Transverse colon (tissue), 4 donors: ENCODE measurements around the gene MGMT. TPM values are rescaled to one million over a fixed set of nuclear protein-coding genes. Genes with fewer than 3 reads are reported as not detected.

Experiments used
- DNase-seq: peaks from one replicate; pipeline ENCODE4 v3.0.0-alpha.2; 2019
- H3K27ac ChIP-seq, 4 donors: fragments of 200-600 bp; sonication (generic); 2 replicates each; pipeline ENCODE4 v1.5.1; 2016 to 2018; ENCODE audit warnings: inconsistent platforms in 4 of 4
- H3K27me3 ChIP-seq: fragments of 200-600 bp; sonication (generic); 2 replicates; pipeline ENCODE4 v1.5.1; 2017; ENCODE audit warnings: inconsistent platforms
- H3K36me3 ChIP-seq, 4 donors: fragments of 200-600 bp; sonication (generic); 2 replicates each; pipeline ENCODE4 v1.5.1; 2017 to 2019; ENCODE audit warnings: inconsistent platforms in 4 of 4
- H3K4me1 ChIP-seq, 4 donors: fragments of 200-600 bp; sonication (generic); 2 replicates each; pipeline ENCODE4 v1.5.1; 2017 to 2020; ENCODE audit warnings: inconsistent platforms in 4 of 4
- H3K4me3 ChIP-seq, 4 donors: fragments of 200-600 bp; sonication (generic); 1 replicate in 1 of 4; 2 replicates in 3 of 4; pipeline versions ENCODE4 v1.5.1 to v1.6.1; 2017 to 2019; ENCODE audit warnings: inconsistent platforms in 4 of 4
- H3K9me3 ChIP-seq, 2 donors: fragments of 200-600 bp; sonication (generic); 2 replicates each; pipeline ENCODE4 v1.5.1; 2017 to 2019; ENCODE audit warnings: inconsistent platforms in 2 of 2
- CTCF ChIP-seq, 5 experiments: fragments of 200-600 bp in 3 of 5; fragments of 450-650 bp in 2 of 5; sonication (generic) in 3 of 5; IDR thresholded peaks; 1 replicate in 2 of 5; 2 replicates in 3 of 5; pipeline ENCODE4 v1.5.1; 2016 to 2017; ENCODE audit warnings: antibody characterized with exemption in 5 of 5, inconsistent platforms in 3 of 5, mild to moderate bottlenecking in 2 of 5, moderate library complexity in 1 of 5
- EP300 ChIP-seq: sonication (generic); formaldehyde crosslinking; IDR thresholded peaks from one replicate; pipeline ENCODE4 v1.6.1; 2017; ENCODE audit warnings: antibody characterized with exemption, low read depth
- POLR2A ChIP-seq: fragments of 450-650 bp; IDR thresholded peaks from one replicate; pipeline ENCODE4 v1.6.1; 2016; ENCODE audit warnings: antibody characterized with exemption, mild to moderate bottlenecking, moderate library complexity
- POLR2AphosphoS5 ChIP-seq, 3 donors: sonication (generic); formaldehyde crosslinking; IDR thresholded peaks; one replicate each; pipeline ENCODE4 v1.6.1; 2016; ENCODE audit warnings: antibody characterized with exemption in 3 of 3
- WGBS, 2 donors: methylation state at CpG; one replicate each; pipeline ENCODE4 v1.1.5; 2018; ENCODE audit warnings: low coverage in 1 of 2; 5-methylcytosine and 5-hydroxymethylcytosine counted together
- in situ Hi-C, 4 donors: fragments of 200-750 bp; cut with MboI; loops; one replicate each; pipeline versions ENCODE4 v1.15.0 to v1.15.1; 2017; ENCODE audit warnings: low sequenced_read_pairs in 3 of 4, low pct_ligation_motif_present in 1 of 4, low pct_unique_long_range_greater_than_20kb in 1 of 4
- intact Hi-C: fragments of 100-400 bp; cut with DNase I; formaldehyde crosslinking; loops from one replicate; pipeline ENCODE4 v1.15.1; 2023; ENCODE audit warnings: low total_unique reads
- total RNA-seq, 4 donors: library from RNA; depleted of rRNA; stranded (reverse); fragments of >200 nt; gene quantifications; one replicate each; pipeline ENCODE4 v1.1.0, GENCODE V29; 2016

The MGMT gene
- total RNA-seq, 4 donors from 2014 or later: 6.6 to 28.9 (median 14.0) TPM

DNA sequence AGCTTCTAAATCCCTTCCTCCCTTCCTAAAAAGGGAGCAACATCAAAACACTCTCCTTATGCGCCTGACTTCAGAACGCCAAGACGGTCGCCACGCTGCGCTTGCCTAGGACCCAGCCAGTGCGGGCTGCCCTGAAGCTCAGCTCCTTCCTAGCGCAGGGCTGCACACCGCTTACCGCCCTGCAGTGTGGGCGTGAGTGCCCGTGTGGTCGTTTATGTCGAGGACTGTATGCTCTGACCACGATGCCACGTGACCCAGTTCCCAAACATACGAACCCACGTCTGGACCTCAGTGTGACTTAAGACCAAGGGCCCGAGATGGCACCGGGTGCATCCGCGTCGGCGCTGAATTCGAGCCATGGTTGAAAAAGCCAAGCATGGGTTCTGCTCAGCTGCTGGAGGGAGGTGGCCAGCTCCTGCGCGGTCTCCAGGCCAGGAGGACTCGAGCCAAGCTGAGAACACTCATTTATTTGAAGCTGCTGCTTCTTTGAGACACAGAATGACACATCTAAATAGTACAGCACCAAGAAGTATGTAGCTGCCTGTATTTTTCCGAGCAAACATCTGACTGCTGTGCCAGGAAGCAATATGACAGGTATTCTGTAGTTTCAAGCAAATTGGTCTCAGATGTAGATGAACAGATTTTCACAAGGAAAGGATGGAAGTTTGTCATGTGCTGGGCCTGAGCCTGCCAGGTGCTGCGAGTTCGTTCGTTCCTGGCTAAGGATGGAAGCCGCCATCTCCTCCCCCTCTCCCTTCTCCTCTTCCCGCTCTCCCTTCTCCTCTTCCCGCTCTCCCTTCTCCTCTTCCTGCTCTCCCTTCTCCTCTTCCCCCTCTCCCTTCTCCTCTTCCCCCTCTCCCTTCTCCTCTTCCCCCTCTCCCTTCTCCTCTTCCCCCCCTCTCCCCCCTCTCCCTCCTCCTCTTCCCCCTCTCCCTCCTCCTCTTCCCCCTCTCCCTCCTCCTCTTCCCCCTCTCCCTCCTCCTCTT, 312.4 kb downstream of the MGMT start:
- H3K27me3 ChIP-seq: no peaks in the 10 kb centered on the region

GRCh38 chr10:129780198-129780597, 313.2 kb downstream of the MGMT start:
- intact Hi-C loops: no loop called here

More for the DNA sequence above, 312.4 kb downstream of the MGMT start:
- Histone ChIP-seq H3K4me1 (no peaks in the 10 kb centered on the region), H3K27ac (no peak overlapping the region), H3K4me3 (no peak overlapping the region), H3K36me3 (no peaks in the 10 kb centered on the region), H3K9me3 (no peaks in the 10 kb centered on the region)
- TF ChIP-seq CTCF (IDR thresholded peaks at IDR 0.05): no peak
- TF ChIP-seq POLR2A: no peak
- no peak for TF ChIP-seq POLR2AphosphoS5 (IDR thresholded peaks at IDR 0.05)
- no peak for TF ChIP-seq EP300
- no peak for DNase-seq
- WGBS, 2 donors: 84 to 100% methylated on average over 6 to 35 of the region's 35 CpGs
- intact Hi-C loops (no loop called here), in situ Hi-C loops (no loop called here)

GRCh38 chr10:129780901-129781795, 314.1 kb downstream of the MGMT start:
- H3K27ac ChIP-seq: no peak overlapping the region
- in situ Hi-C loops (no loop called here), intact Hi-C loops (no loop called here)
- H3K27me3 ChIP-seq: no peaks in the 10 kb centered on the region
- H3K4me1 ChIP-seq: no peaks in the 10 kb centered on the region
- TF ChIP-seq POLR2A (no peak), POLR2AphosphoS5 (IDR thresholded peaks at IDR 0.05) (no peak), CTCF (IDR thresholded peaks at IDR 0.05) (no peak), EP300 (no peak)
- H3K36me3 ChIP-seq: no peaks in the 10 kb centered on the region
- 88 to 93% methylated on average over 5 to 20 of the region's 20 CpGs for WGBS, 2 donors
- H3K4me3 ChIP-seq: no peak overlapping the region
- no peak for DNase-seq
- no peaks in the 10 kb centered on the region for H3K9me3 ChIP-seq

More at GRCh38 chr10:129780198-129780597, 313.2 kb downstream of the MGMT start:
- in situ Hi-C loops: no loop called here
- no peaks in the 10 kb centered on the region for H3K27me3 ChIP-seq
- no peak overlapping the region for H3K4me3 ChIP-seq
- WGBS, 2 donors: 77% methylated on average over 6 of the region's 6 CpGs; no CpG with 5 or more reads in 1 of the 2 donors
- H3K9me3 ChIP-seq: no peaks in the 10 kb centered on the region
- no peak for TF ChIP-seq POLR2AphosphoS5 (IDR thresholded peaks at IDR 0.05)
- TF ChIP-seq CTCF (IDR thresholded peaks at IDR 0.05): no peak
- no peak for TF ChIP-seq POLR2A
- no peak for TF ChIP-seq EP300
- no peak for DNase-seq
- no peaks in the 10 kb centered on the region for H3K36me3 ChIP-seq
- no peaks in the 10 kb centered on the region for H3K4me1 ChIP-seq
- no peak overlapping the region for H3K27ac ChIP-seq

DNA sequence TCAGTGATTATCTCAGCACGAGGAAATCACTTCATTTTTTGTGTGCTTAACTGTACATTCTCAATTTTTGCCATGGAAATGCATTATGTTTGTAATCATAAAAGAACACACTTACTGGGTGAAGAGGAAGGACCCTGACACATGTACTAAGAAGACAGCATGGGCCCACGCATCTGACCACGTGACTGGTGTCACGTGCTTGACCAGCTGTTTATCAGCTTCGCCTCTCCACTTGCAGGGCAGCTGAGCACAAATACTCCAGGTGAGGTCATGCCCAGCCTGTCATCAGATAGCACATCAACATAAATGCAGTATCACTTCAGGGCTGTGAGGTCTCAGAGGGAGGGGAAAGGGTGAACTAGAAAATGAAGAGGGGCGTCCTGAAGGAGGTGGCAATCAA, 317.2 kb downstream of the MGMT start:
- 56 to 69% methylated on average over 1 to 6 of the region's 6 CpGs for WGBS, 2 donors
- DNase-seq: no peak
- in situ Hi-C loops: no loop called here
- H3K9me3 ChIP-seq: no peaks in the 10 kb centered on the region
- H3K4me3 ChIP-seq: no peak overlapping the region
- no peak overlapping the region for H3K27ac ChIP-seq
- no peaks in the 10 kb centered on the region for H3K27me3 ChIP-seq
- H3K4me1 ChIP-seq: no peaks in the 10 kb centered on the region
- intact Hi-C loops: no loop called here
- no peaks in the 10 kb centered on the region for H3K36me3 ChIP-seq
- TF ChIP-seq CTCF (IDR thresholded peaks at IDR 0.05): no peak
- TF ChIP-seq POLR2A: no peak
- no peak for TF ChIP-seq EP300
- TF ChIP-seq POLR2AphosphoS5 (IDR thresholded peaks at IDR 0.05): no peak
